ENCODE results near the gene NPSR1.

- TF ChIP-seq RARB (CRISPR knock-in tag; IDR thresholded peaks at IDR 0.05) (no peak), TSHZ2 (CRISPR knock-in tag; IDR thresholded peaks at IDR 0.05) (no peak), PATZ1 (CRISPR knock-in tag; IDR thresholded peaks at IDR 0.05; ENCODE audit: borderline replicate concordance) (no peak), ZC3H10 (CRISPR knock-in tag; IDR thresholded peaks at IDR 0.05) (no peak), BACH2 (CRISPR knock-in tag; IDR thresholded peaks at IDR 0.05; ENCODE audit: borderline replicate concordance) (no peak), CSRNP3 (CRISPR knock-in tag; IDR thresholded peaks at IDR 0.05) (no peak), POU6F1 (CRISPR knock-in tag; IDR thresholded peaks at IDR 0.05; ENCODE audit: borderline replicate concordance, low read depth) (no peak), SNAI2 (CRISPR knock-in tag; IDR thresholded peaks at IDR 0.05) (no peak), ZFP3 (CRISPR knock-in tag; IDR thresholded peaks at IDR 0.05) (no peak), ISL1 (CRISPR knock-in tag; IDR thresholded peaks at IDR 0.05) (no peak), ARNTL (CRISPR knock-in tag; IDR thresholded peaks at IDR 0.05; ENCODE audit: borderline replicate concordance, low read depth) (no peak)
Observed at GRCh38 chr7:34723866-34724490, 66.0 kb downstream of the NPSR1 start.

Measured in SK-N-SH treated with all-trans-retinoic acid at 6 μM for 48 hours (cell line).